ENCODE data around the gene ZNF226.

ZNF226 gene

GRCh38 chr19:44151491-44151890 is 13.4 kb upstream of the ZNF226 start:
- no peak for TF ChIP-seq RARB (CRISPR knock-in tag; IDR thresholded peaks at IDR 0.05)
- TF ChIP-seq TSHZ2 (CRISPR knock-in tag; IDR thresholded peaks at IDR 0.05): no peak
- TF ChIP-seq CREB5 (CRISPR knock-in tag; IDR thresholded peaks at IDR 0.05; ENCODE audit: low read depth): no peak
- no peak for TF ChIP-seq PATZ1 (CRISPR knock-in tag; IDR thresholded peaks at IDR 0.05; ENCODE audit: borderline replicate concordance)
- TF ChIP-seq ISL1 (CRISPR knock-in tag; IDR thresholded peaks at IDR 0.05): no peak
- TF ChIP-seq POU6F1 (CRISPR knock-in tag; IDR thresholded peaks at IDR 0.05; ENCODE audit: borderline replicate concordance, low read depth): no peak
- no peak for TF ChIP-seq ZFP3 (CRISPR knock-in tag; IDR thresholded peaks at IDR 0.05)
- TF ChIP-seq ZC3H10 (CRISPR knock-in tag; IDR thresholded peaks at IDR 0.05): no peak
- no peak for TF ChIP-seq BACH2 (CRISPR knock-in tag; IDR thresholded peaks at IDR 0.05; ENCODE audit: borderline replicate concordance)
- TF ChIP-seq TCF4 (CRISPR knock-in tag; IDR thresholded peaks at IDR 0.05; ENCODE audit: borderline replicate concordance): no peak
- no peak for ATAC-seq

- ATAC-seq: no peak
- TF ChIP-seq ZNF8 (CRISPR knock-in tag; IDR thresholded peaks at IDR 0.05): no peak
- TF ChIP-seq OSR1 (CRISPR knock-in tag; IDR thresholded peaks at IDR 0.05): no peak
- TF ChIP-seq BACH2 (CRISPR knock-in tag; IDR thresholded peaks at IDR 0.05; ENCODE audit: borderline replicate concordance): no peak
- TF ChIP-seq ZNF70 (CRISPR knock-in tag; IDR thresholded peaks at IDR 0.05): no peak
- no peak for TF ChIP-seq ZC3H10 (CRISPR knock-in tag; IDR thresholded peaks at IDR 0.05)
- TF ChIP-seq ZFP30 (CRISPR knock-in tag; IDR thresholded peaks at IDR 0.05): no peak
- TF ChIP-seq ZFP3 (CRISPR knock-in tag; IDR thresholded peaks at IDR 0.05): no peak
- TF ChIP-seq TOX (CRISPR knock-in tag; IDR thresholded peaks at IDR 0.05; ENCODE audit: borderline replicate concordance): no peak
- no peak for TF ChIP-seq RARB (CRISPR knock-in tag; IDR thresholded peaks at IDR 0.05)
- TF ChIP-seq TCF4 (CRISPR knock-in tag; IDR thresholded peaks at IDR 0.05; ENCODE audit: borderline replicate concordance): no peak
- no peak for TF ChIP-seq PATZ1 (CRISPR knock-in tag; IDR thresholded peaks at IDR 0.05; ENCODE audit: borderline replicate concordance)
Observed at GRCh38 chr19:44156475-44156874, 8.4 kb upstream of the ZNF226 start.

GRCh38 chr19:44163789-44164188 is 1.1 kb upstream of the ZNF226 start:
- ATAC-seq: no peak
- TF ChIP-seq BACH2 (CRISPR knock-in tag; IDR thresholded peaks at IDR 0.05; ENCODE audit: borderline replicate concordance) (no peak), CREB5 (CRISPR knock-in tag; IDR thresholded peaks at IDR 0.05; ENCODE audit: low read depth) (no peak), ZNF8 (CRISPR knock-in tag; IDR thresholded peaks at IDR 0.05) (no peak), PATZ1 (CRISPR knock-in tag; IDR thresholded peaks at IDR 0.05; ENCODE audit: borderline replicate concordance) (no peak), GLIS3 (CRISPR knock-in tag; IDR thresholded peaks at IDR 0.05) (no peak)
